Measurements from ENCODE around the gene SHFL.

Gene SHFL

GRCh38 chr19:10134040-10134439, 47.9 kb downstream of the SHFL start:
- no peak for DNase-seq (ENCODE audit: low read depth)

- DNase-seq (ENCODE audit: low read depth): no peak
Measured at GRCh38 chr19:10135551-10136334, 49.6 kb downstream of the SHFL start.

- no peak for DNase-seq (ENCODE audit: low read depth)
Measured at GRCh38 chr19:10136936-10137335, 50.8 kb downstream of the SHFL start.

- DNase-seq (ENCODE audit: low read depth): no peak
Measured at GRCh38 chr19:10137751-10138682, 51.9 kb downstream of the SHFL start.

GRCh38 chr19:10138879-10139795, 53.0 kb downstream of the SHFL start:
- DNase-seq (ENCODE audit: low read depth): no peak

- no peak for DNase-seq (ENCODE audit: low read depth)
Measured at GRCh38 chr19:10139952-10140351, 53.8 kb downstream of the SHFL start.

GRCh38 chr19:10141479-10141878, 55.4 kb downstream of the SHFL start:
- no peak for DNase-seq (ENCODE audit: low read depth)

GRCh38 chr19:10141973-10142372, 55.9 kb downstream of the SHFL start:
- DNase-seq (ENCODE audit: low read depth): no peak
